Esophagus squamous epithelium (tissue), 4 donors: ENCODE data around the gene INPP4B.

Experiments
- CTCF ChIP-seq, 6 experiments: fragments of 450-650 bp in 4 of 6; fragments of 200-600 bp in 2 of 6; sonication (generic) in 2 of 6; IDR thresholded peaks; one replicate each; pipeline ENCODE4 v1.5.1; 2016 to 2019; ENCODE audit warnings: antibody characterized with exemption in 6 of 6, mild to moderate bottlenecking in 4 of 6, moderate library complexity in 4 of 6
- POLR2A ChIP-seq, 4 donors: fragments of 450-650 bp; IDR thresholded peaks; one replicate each; pipeline ENCODE4 v1.6.1; 2017; ENCODE audit warnings: antibody characterized with exemption in 4 of 4, mild to moderate bottlenecking in 4 of 4, moderate library complexity in 3 of 4

- no peak for TF ChIP-seq CTCF (IDR thresholded peaks at IDR 0.05)
- TF ChIP-seq POLR2A (IDR thresholded peaks at IDR 0.05) = no peak
Measured at GRCh38 chr4:142238589-142238988, 607.5 kb downstream of the INPP4B start.
